Measurements from ENCODE around the gene PRPSAP2. TPM values are rescaled to one million over a fixed set of nuclear protein-coding genes. Genes with fewer than 3 reads are reported as not detected.

Gene PRPSAP2
- total and polyA plus RNA-seq, 2 of the 8 experiments (the other 6 are each of a cell fraction or from before 2014, with no cell fraction given), result 28.7 to 50.5 TPM

DNA sequence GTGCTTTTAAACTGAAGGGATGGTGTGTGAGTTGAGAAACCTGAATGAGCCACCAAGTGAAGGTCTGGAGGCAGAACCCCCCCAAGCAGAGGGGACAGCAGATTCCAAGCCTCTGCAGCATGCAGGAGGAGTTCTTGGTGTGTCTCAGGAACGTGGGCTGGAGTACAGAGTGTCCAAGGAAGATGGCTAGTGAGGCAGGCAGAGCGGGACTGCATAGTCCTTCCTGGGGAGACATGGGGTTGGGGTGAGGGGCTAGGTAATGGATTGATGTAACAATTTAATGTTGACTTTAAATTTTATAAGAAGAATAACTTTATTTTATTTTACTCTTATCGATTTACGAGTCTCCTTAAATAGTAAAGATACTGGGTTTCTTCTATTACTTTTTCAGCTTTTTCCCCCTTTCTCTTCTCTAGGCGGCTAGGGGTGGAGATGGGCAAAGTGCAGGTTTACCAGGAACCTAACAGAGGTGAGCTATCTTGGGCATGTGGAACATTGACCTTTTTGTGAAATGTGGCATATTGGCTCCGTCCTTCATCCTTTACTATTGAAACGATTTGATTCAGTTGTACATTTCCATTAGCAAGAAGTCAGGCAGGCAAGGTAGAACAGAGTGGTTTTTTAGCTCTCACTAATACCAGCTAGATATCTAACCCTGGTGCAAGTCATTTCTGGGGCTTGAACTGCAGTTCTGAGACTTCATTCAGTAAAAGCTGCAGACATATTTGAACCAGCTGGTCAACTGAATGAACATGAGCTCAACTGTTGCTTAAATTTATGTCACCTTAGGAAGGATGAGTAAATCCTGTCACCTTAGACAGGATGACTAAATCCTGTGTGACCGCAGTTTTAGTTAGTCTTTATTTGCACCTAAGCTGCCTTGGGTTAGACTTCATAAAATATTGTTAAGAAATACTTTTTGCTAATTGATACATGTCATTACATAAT lies 9.2 kb downstream of the PRPSAP2 start:
- Histone ChIP-seq H4K91ac (replicated peaks; ENCODE audit: insufficient read length, low read length) (no peak overlapping the region), H2BK120ac (replicated peaks; ENCODE audit: low read depth, low read length) (no peak overlapping the region), H2BK15ac (ENCODE audit: low read length) (no peak overlapping the region), H3K9ac (replicated peaks in 1 of 4; ENCODE audit: extremely low read depth in 1 of 4, low read depth in 3 of 4, low read length in 3 of 4) (no peak overlapping the region), H3K4me2 (ENCODE audit: insufficient read depth in 1 of 2, low read depth in 2 of 2, low read length in 2 of 2) (no peak overlapping the region), H3K23ac (ENCODE audit: insufficient read length) (no peak overlapping the region), H3K36me3 (ENCODE audit: control insufficient read depth in 2 of 4, insufficient read depth in 4 of 4, low read length in 3 of 4) (peaks cover 4 to 48% (median 25%) of the 10 kb centered on the region in 4 experiments; a peak in 7 of 8 replicates), H4K20me1 (replicated peaks in 1 of 2; ENCODE audit: control insufficient read depth in 1 of 2, insufficient read depth in 2 of 2, low read length in 2 of 2) (peaks cover 0 to 4% of the 10 kb centered on the region in 2 experiments), H3K23me2 (ENCODE audit: low read depth, low read length) (no peaks in the 10 kb centered on the region), H3K4me3 (ENCODE audit: extremely low read depth in 1 of 4, insufficient read depth in 2 of 4, low read depth in 3 of 4, low read length in 4 of 4) (no peak overlapping the region), H3K4ac (replicated peaks; ENCODE audit: insufficient read length, low read depth, low read length) (no peak overlapping the region), H2AFZ (ENCODE audit: low read length) (no peak overlapping the region), H3K14ac (ENCODE audit: insufficient read length) (no peak overlapping the region), H2BK5ac (ENCODE audit: low read depth, low read length) (no peak overlapping the region), H4K5ac (ENCODE audit: insufficient read length, low read depth, low read length) (no peak overlapping the region), H3K79me1 (ENCODE audit: low read depth, low read length) (peaks cover 4% of the 10 kb centered on the region; the same call in 1 of the 2 replicates), H3K4me1 (replicated peaks in 1 of 4; ENCODE audit: control insufficient read depth in 3 of 4, insufficient read depth in 4 of 4, low read length in 3 of 4) (no peaks in the 10 kb centered on the region), H2AK5ac (ENCODE audit: low read depth, low read length) (no peak overlapping the region), H2BK20ac (ENCODE audit: low read length) (no peak overlapping the region), H3K56ac (replicated peaks; ENCODE audit: insufficient read length, low read depth, low read length) (no peak overlapping the region), H3K18ac (ENCODE audit: extremely low read depth, low read length) (no peak overlapping the region), H2BK12ac (ENCODE audit: low read depth, low read length) (no peak overlapping the region), H3K27ac (ENCODE audit: low read depth, low read length) (no peak overlapping the region), H3K79me2 (ENCODE audit: control insufficient read depth in 1 of 2, insufficient read depth in 2 of 2, low read length in 2 of 2) (peaks cover 0 to 19% of the 10 kb centered on the region in 2 experiments; a peak in 2 of 4 replicates), H4K8ac (ENCODE audit: extremely low read depth, insufficient read depth, low read length) (no peak overlapping the region), H3K27me3 (replicated peaks in 1 of 4; ENCODE audit: control insufficient read depth in 3 of 4, extremely low read depth in 1 of 4, insufficient read depth in 3 of 4, low read length in 3 of 4) (no peaks in the 10 kb centered on the region), H3K9me3 (ENCODE audit: insufficient read depth in 2 of 2, low read depth in 1 of 2, low read length in 1 of 2) (no peaks in the 10 kb centered on the region)
- no peak for DNase-seq (ENCODE audit: low read depth in 1 of 2, low spot score in 2 of 2)
- ChIA-PET POLR2A (ENCODE audit: partially characterized antibody) (interaction anchor here (1.0 kb wide), 1 partner anchor 9 kb away, joined by 4 read pairs; the partner anchor contains the start of gene PRPSAP2), CTCF (ENCODE audit: partially characterized antibody) (no interaction called here)
- 78% methylated on average over 8 of the region's 8 CpGs; no CpG with 5 or more reads in 1 of the 2 experiments for WGBS, 2 experiments (ENCODE audit: extremely low coverage in 1 of 2, insufficient coverage in 1 of 2, insufficient read length in 1 of 2, insufficient replicate concordance in 2 of 2, low coverage in 1 of 2, low lambda C conversion rate in 2 of 2, missing lambda C conversion rate in 1 of 2)
- TF ChIP-seq TCF12 (IDR thresholded peaks at IDR 0.05; ENCODE audit: low read depth, low read length), result no peak
- no peak for TF ChIP-seq SUZ12 (IDR thresholded peaks at IDR 0.05; ENCODE audit: low read length)
- TF ChIP-seq SIN3A (conservative IDR thresholded peaks at IDR 0.05 in 1 of 2, IDR thresholded peaks at IDR 0.05 in 1 of 2; ENCODE audit: low read depth in 1 of 2, low read length in 2 of 2), result no peak
- no peak for TF ChIP-seq RAD21 (IDR thresholded peaks at IDR 0.05 in 1 of 2, conservative IDR thresholded peaks at IDR 0.05 in 1 of 2; ENCODE audit: low read depth in 2 of 2, low read length in 2 of 2)
- no peak for TF ChIP-seq KDM5A (IDR thresholded peaks at IDR 0.05; ENCODE audit: low read length)
- TF ChIP-seq JUND (IDR thresholded peaks at IDR 0.05; ENCODE audit: low read length), result no peak
- TF ChIP-seq, protein P1, sequence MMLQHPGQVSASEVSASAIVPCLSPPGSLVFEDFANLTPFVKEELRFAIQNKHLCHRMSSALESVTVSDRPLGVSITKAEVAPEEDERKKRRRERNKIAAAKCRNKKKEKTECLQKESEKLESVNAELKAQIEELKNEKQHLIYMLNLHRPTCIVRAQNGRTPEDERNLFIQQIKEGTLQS (IDR thresholded peaks at IDR 0.05; ENCODE audit: insufficient read depth, low read depth, low read length), result no peak
- no peak for TF ChIP-seq FOSL1 (IDR thresholded peaks at IDR 0.05; ENCODE audit: insufficient read depth, low read depth, low read length)
- no peak for FAIRE-seq

All from H1 (cell line).